Measurements from ENCODE around the gene TRDN.
"Not testable (repeated sequence)": the region's sequence is repeated elsewhere in the genome, so short reads cannot be mapped to it uniquely, and the experiment has no call there.

TRDN gene

DNA sequence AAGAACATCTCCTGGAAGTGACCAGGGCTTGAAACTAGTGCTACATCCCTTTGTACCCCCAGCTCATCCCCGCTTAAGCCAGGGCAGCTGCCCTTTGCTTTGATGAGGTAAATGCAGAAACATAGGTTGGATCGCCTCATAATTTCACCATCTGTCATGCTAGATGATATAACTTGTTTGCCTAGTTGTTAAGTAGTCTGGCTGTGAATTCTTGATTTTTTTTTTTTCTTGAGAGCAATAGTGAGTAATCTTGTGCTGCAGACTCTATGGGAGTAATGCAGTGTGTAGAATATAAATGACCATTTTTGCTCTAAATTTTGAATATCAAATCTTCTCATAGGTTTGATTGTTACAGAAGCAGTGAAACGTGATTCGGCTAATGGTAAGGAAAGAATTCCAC, 4.1 kb downstream of the TRDN start:
- DNase-seq, result no peak

DNA sequence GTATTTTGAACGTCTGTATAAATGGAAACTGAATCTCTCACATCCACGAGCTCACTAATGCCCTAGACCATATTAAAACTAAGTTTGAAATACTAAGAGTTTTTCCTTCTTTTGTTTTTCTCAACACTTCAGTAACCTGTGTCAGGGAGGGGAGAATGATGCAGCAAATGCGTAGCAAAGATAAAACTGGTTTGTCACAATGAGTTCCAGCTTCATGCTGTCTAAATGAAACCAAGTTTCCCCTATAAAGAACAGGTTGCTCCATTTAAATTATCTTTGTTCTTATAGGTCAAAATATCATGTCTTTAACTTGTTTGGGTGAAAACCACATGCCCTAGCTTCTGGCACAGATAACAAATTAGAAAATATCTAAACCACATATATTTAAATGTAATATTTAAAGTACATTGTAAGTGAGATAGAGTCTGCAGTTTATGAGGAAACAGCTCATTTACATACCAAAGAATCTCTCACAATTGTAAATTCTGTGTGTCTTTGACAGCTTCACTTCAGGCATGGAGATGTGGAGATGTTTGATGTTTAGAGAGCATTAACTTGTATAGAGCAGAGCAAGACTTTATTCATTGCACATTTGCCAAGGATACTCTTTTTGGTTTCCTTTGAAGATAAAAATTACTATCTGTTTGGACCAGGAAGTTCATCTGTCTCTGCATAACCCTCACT, 7.3 kb downstream of the TRDN start:
- no peak for DNase-seq

DNA sequence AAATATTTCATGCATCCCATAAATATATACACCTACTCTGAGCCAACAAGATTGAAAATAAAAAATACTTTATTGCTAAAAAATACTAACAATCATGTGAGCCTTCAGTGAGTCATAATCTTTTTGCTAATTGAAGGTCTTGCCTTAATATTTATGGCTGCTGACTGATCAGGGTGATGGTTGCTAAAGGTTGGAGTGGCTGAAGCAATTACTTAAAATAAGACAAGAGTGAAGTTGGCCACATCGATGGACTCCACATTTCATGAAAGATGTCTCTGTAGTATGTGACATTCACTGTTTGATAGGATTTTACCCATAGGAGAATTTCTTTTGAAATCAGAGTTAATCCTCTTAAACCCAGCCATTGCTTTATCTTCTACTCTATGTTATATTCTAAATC, 11.1 kb downstream of the TRDN start:
- DNase-seq, result no peak

DNA sequence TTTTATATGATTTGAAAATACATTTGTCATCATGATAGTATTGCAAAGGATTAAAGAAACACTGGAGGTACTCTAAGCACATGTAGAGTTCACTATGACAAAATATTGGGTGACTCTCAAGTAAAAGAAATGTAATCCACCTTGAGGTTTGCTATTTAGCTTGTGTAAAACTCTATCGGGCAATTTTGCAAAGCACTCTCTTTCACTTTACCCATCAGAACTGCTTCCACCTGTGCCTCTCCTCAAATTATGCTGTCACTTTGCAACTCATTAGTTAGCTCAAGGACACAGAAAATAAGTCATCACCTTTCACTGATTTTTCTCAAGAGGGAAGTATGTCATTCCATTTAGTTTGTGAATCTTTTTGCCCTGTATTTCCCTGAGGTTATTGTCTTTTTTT, 14.0 kb downstream of the TRDN start:
- DNase-seq, result no peak

DNA sequence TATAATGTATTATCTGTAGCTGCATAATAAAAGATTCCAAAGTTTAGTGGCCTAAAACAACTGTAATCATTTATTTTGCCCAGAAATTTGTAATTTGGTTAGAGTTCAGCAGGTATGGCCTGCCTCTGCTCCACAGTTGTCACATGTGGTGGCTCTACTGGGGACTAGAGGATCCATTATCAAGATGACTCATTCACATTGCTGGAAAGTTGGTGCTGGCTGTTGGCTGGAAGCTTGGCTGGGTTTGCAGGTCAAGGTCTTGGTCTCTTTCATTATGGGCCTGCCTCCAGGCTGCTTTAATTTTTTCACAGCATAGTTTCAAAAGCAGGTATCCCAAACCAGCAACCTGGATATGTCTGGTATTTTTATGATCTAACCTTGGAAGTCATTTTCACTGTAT, 17.6 kb downstream of the TRDN start:
- no peak for DNase-seq

DNA sequence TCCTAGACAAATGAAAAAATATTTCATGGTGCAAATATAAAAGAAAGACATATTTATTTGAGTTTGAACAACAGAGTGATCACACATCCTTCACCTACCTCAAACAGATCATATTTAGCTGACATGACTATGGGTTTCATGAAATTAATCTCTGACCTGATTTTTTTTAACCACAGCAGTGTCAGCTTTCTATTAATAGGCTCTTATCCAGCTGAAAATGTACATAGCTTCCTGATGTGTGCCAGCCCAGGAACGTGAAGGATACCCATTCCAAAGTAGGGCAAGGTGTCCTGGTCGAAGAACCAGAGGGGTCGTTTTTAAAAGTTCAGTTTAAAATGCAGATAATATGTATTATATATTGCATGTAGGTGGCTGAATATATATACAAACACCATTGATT, 19.8 kb downstream of the TRDN start:
- DNase-seq, result no peak

DNA sequence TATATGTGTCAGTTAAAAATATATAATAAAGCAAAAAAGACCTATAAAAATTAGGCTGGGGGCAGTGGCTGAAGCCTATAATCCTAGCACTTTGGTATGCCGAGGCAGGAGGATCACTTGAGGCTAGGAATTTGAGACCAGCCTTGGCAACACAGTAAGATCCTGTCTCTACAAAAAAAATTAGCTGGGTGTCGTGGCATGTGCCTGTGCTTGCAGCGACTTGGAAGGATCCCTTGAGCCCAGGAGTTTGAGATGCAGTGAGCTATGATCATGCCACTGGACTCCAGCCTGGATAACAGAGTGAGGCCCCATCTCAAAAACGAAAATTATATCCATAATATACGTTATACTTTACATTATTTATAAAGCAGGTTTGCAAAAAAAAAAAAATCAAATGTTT, 20.7 kb downstream of the TRDN start:
- DNase-seq, result no peak

DNA sequence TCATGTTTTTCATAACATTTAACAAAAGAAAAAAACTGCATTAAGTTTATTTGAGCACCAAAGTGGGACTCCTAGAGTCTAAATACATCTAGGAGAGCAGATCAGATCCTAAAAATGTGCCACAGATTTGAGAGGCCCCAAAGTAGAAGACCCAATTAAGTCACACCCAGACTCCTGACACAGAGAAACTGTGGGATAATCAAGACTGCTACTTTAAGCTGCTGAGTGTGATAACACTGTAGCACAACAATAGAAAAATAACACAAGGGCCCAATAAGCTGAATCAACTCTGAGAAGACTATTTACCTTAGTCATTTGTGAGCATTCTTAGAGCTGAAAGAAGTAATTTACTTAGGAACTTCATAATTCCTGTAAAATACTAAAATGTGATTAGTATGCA, 26.0 kb downstream of the TRDN start:
- no peak for DNase-seq

DNA sequence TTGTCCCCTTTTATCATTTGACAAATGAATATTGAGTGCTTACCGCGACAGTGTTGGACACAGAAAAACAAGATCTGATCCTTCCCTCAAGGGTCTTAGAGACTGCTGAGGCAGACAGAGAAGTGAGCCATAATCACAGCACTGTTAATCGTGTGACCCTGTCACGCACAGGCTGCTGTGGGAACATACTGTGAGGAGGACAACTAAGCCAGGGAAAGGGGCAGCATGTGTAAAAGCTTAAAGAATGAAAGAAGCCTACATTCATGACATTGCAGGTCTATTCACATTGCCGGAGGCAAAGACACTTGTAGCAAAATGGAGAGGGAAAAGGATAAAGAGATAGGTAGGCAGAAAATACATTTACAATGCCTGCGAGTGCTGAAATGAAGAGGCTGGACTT, 32.7 kb downstream of the TRDN start:
- no peak for DNase-seq

DNA sequence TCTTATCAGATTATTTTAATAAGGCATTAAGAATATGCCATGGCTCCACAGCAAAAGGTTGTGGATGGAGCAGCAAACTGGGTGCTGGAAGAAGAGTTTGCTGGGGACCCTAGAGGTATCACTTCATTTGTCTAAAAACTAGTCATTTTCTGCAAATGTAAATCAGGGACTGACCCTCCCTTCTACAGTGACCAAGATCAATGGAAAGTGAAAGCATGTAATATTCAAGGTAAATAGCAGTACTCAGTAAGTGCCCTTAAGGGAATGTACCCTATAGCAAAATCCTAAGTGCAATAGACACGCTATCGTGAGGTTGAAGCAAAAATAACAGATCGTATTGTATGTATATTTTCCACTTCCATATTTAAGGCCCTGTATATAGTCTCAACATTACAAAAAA, 38.7 kb downstream of the TRDN start:
- DNase-seq, result no peak

DNA sequence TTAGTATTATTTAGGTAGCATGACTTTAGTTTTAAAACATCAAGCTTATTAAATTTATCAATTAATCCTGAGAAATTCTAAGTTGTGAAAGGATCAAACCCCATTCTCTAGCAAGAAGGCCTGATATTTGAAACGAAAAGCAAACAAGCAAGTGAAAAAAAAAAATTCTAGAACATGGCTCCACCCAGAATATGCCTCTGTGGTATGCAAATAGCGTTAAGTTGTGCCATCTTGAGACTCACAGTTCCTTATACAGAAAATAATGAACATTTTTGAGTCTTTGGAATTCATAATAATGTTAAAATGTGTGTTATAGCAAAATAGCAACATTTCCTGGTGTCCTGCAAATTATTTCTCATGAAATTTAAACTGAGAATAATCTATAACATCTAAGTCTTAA, 42.0 kb downstream of the TRDN start:
- no peak for DNase-seq

DNA sequence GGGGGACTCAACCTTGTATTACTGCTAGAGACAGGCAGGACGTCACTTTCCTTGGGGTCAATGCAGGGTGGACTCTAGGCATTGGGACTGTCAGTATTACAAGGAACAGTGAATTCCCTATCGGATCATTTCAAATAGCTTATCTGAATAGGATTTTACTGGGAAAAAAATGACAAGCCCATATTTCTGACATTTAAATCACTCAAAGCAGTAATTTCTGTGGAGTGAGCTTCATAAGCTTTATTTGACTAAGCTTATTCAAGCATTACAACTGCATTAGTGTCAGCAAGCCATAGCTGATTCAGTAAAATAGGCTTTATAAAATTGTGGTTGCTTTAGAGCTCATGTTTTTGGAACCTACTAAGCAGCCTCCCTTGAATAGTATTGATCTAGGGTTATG, 44.3 kb downstream of the TRDN start:
- DNase-seq, result no peak

DNA sequence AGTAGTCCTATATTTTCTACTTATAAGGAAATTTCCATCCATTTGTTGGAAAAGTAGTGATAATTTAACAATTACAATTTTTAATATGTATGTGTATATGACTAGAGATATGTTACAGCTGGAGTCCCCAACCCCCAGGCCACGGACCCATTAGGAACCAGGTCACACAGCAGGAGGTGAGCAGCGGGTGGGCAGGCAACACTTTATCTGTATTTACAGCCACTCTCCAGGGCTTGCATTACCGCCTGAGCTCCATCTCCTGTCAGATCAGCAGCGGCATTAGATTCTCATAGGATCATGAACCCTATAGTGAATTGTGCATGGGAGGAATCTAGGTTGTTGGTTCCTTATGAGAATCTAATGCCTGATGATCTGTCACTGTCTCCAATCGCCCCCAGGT, 46.8 kb downstream of the TRDN start:
- no peak for DNase-seq

DNA sequence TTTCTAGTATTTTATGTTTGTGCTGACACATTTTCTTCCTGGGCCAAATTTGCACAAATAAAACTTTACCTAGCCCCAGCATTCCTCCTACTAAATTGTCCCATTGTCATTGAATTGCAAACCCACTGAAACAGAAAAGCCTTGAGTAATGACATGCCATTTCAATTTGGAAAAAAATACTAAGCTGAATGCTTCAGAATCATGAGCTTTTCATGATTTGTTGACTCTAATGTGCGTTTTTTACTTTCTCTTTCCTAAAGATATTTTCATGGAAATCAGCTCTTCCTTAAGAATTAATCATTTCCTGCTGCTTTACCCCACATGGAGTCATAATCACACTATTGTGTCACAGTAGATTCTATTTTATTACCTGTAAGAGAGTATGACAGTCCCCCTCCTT, 47.4 kb downstream of the TRDN start:
- no peak for DNase-seq

DNA sequence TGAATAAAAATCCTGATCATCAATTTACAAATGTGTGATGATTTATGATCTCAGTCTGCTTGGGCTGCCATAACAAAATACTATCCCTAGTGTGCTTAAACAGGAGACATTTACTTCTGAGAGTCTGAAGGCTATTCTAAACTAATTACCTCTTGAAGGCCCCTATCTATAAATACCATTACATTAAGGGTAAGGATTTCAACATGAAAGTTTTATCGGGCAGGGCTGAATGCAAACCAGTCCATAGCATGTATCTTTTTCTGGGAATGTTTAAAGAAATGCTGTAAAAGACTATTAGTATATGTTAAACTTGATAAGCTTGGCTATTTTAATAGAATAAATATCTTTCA, 48.2 kb downstream of the TRDN start:
- DNase-seq, result no peak

DNA sequence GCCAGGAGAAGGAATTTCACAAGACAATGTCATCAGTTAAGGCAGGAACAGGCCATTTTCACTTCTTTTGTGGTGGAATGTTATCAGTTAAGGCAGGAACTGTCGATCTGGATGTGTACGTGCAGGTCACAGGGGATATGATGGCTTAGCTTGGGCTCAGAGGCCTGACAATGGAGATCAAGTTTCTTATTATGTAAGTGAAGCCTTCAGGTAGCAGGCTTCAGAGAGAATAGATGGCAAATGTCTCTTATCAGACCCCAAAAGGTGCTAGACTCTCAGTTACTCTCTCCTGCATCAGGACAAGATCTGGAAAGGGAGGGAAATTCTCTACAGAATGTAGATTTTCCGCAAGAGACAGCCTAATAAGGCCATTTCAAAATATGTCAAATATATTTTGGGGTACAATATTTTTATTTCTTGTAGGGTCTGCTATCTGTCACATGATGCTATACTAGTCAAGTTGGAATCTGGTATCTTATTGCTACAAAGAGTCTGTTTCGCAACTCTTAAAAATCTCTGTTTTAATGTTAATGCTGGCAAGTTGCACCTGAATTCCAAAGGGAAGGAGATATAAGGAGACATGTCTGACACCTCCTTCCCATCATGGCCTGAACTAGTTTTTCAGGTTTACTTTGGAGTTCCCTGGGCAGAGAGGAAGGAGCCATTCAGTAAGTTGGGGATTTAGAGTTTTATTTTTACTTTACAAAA, 48.8 kb downstream of the TRDN start:
- DNase-seq, result no peak

DNA sequence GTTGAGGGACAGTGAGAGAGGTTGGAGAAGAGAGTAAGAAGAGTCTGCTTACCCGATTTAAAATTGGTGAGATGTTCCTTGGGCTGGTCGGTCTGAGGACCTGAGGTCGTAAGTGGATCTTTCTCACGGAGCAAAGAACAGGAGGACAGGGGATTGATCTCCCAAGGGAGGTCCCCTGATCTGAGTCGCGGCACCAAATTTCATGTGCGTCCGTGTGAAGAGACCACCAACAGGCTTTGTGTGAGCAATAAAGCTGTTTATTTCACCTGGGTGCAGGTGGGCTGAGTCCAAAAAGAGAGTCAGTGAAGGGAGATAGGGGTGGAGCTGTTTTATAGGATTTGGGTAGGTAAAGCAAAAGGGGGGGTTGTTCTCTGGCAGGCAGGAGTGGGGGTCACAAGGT, 49.3 kb downstream of the TRDN start:
- not testable (repeated sequence) for DNase-seq

DNA sequence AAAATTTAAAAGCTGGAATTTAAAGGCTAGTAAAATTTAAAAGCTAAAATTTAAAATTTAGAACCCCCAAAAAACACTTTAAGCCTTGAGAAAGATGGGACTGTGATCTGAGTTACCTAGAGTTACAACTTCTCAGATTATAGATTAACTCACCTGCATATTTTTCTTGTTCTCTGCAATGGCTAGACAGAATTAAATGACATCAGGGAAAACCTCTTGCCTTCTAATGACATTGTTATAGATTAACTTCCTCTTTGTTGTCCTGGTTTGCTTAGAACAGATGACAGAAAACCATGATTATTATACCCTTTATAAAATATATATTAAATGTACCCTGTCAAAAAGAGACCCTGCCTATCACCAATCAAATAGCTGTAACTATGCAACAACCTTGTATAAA, 56.4 kb downstream of the TRDN start:
- no peak for DNase-seq

DNA sequence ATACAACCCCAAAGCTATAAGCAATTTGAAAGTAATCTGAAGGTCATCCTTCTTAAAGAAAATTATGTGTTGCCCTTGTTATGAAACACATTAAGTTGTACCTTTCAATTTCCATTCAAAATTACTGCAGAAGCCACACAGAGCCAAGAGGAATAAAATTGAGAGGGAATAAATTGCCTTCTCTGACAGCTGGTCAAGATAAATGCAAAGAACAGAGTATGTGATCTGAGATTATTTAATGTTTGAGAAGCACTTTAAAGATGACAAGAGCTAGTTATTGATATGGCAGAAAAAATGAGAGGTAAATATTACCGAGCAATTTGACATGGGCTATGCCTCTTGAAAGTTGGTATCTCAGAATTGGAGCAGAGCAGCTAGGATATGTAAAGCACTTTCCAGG, 61.6 kb downstream of the TRDN start:
- DNase-seq, result no peak

DNA sequence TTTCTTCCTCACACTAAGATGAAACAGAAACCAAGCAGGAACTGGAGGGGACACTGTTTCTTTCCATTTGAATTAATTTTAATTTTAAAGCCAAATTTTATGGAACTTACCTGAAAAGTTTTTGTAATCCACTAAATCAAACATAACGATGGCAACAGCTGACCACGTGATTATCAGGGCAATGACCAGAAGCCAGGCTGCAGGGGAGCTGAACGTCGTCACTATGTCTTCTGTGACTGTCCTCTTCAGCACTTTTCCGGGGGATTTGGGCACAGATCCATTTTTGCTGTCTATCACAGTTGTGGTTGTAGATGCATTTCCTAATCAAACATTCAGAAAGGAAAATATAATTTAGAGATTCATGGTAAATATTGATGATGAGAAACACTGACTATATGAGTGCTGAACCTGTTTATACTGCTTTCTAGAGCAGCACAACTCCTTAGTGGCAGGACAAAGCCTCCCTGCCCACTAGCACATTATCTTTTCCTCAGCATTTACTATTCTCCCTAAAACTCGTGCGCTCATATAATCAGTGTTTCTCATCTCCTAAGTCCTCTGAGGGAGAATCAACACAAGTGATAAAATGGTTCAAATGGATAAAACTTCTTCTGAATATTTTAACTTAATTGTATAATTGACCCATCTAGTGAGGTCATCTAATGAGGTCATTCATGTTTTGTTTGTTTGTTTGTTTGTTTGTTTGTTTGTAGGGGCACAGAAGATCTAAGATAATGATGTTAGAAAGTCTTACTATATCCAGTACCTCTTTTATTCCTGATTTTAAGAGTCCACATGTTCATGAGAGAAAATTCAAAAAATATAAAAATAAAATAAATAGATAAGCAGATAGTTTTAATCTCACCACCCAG, 65.7 kb downstream of the TRDN start:
- no peak for DNase-seq

DNA sequence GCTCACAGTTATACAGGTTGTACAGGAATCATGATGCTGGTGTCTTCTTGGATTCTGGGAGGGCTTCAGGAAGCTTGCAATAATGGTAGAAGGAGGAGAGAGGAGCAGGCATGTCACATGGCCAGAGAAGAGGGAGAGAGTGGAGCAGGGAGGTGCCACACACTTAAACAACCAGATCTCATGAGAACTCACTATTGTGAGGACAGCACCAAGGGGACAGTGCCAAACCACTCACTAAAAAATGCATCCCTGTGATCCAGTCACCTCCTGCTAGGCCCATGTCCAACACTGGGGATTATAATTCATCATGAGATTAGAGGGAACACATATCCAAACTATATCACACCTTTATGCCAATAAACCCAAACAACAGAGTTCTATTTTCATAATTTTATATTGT, 67.2 kb downstream of the TRDN start:
- DNase-seq, result no peak

DNA sequence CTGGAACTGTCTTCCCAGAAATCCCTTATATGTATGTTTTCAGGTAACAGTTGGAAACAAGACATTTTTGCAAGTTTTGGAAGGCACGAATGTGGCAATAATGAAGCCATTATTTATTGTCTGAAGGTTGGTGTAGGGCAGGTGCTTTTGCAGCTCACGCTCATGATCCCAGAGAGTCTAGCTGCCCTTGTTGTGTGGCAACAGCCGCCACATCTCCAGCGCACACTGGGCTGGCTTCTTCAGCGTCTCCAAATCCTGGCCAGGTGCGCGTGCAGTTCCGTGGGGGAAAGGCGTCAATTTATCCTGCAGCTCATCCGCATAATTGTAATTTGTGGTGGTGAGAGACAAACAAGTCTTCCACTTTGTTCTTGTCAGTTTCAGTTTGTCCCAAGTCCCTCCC, 71.2 kb downstream of the TRDN start:
- DNase-seq, result no peak

DNA sequence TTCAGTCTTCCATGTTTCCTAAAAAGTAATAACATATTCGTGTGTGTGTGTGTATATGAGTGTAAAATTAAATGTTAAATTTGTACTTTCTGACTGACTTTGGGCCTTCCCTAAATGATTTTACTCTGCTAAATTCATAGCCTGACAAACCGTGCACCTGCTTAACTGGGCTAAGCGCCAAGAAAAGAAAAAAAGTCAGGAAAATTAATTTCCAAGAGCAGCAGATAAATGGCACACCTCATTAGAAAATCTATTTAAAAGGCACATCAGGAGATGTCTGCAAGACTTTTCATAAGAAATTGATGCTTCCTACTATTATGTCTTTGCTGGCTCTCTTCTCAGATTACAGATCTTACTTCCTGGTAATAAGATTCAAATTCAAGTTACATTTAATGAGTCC, 72.4 kb downstream of the TRDN start:
- no peak for DNase-seq

DNA sequence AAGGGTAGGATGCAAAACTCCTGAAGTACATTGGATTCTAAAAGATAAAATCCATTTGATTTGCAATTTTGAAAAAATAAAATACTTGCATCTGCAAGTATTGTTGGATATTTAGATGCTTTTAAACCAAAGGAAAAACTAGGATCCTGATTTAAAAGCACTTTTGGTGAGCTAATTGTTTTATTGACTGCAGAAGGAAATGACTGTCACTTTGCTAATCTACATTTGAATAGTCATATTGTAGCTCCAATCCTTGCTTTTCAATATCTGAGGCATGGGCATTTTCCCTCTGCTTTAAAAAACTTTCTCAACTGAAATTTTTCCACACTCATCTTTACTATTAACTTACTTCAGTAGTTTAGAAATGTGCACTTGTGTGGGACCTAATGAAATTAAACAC, 74.1 kb downstream of the TRDN start:
- DNase-seq, result no peak

All from stimulated activated CD4-positive, alpha-beta T cell treated with anti-CD3 and anti-CD28 coated beads, Interleukin-12 subunit alpha, Interleukin-12 subunit beta, amount 100 ng/mL, for 4 hours (primary cell).